ENCODE data around the gene KCNIP3.

Gene KCNIP3

GRCh38 chr2:95275151-95275515 lies 22.0 kb upstream of the KCNIP3 start:
- DNase-seq, result no peak

- DNase-seq, result no peak
Measured at GRCh38 chr2:95275601-95276243, 21.4 kb upstream of the KCNIP3 start.

- DNase-seq, result no peak
Measured at GRCh38 chr2:95276244-95276887, 20.8 kb upstream of the KCNIP3 start.

GRCh38 chr2:95276888-95277245 lies 20.3 kb upstream of the KCNIP3 start:
- no peak for DNase-seq

GRCh38 chr2:95277246-95277906 lies 19.8 kb upstream of the KCNIP3 start:
- no peak for DNase-seq

- no peak for DNase-seq
Measured at GRCh38 chr2:95278051-95278471, 19.1 kb upstream of the KCNIP3 start.

GRCh38 chr2:95278637-95279225 lies 18.4 kb upstream of the KCNIP3 start:
- no peak for DNase-seq

- no peak for DNase-seq
Measured at GRCh38 chr2:95279435-95280035, 17.6 kb upstream of the KCNIP3 start.

GRCh38 chr2:95281071-95281470 lies 16.1 kb upstream of the KCNIP3 start:
- no peak for DNase-seq

- DNase-seq, result no peak
Measured at GRCh38 chr2:95281786-95282185, 15.4 kb upstream of the KCNIP3 start.

GRCh38 chr2:95282458-95282857 lies 14.7 kb upstream of the KCNIP3 start:
- no peak for DNase-seq

GRCh38 chr2:95283562-95283961 lies 13.6 kb upstream of the KCNIP3 start:
- DNase-seq, result no peak

GRCh38 chr2:95284886-95285541 lies 12.1 kb upstream of the KCNIP3 start:
- no peak for DNase-seq

- no peak for DNase-seq
Measured at GRCh38 chr2:95285542-95285932, 11.6 kb upstream of the KCNIP3 start.

- no peak for DNase-seq
Measured at GRCh38 chr2:95287336-95287735, 9.8 kb upstream of the KCNIP3 start.

GRCh38 chr2:95287806-95288205 lies 9.3 kb upstream of the KCNIP3 start:
- no peak for DNase-seq

- no peak for DNase-seq
Measured at GRCh38 chr2:95289253-95289652, 7.9 kb upstream of the KCNIP3 start.

GRCh38 chr2:95291222-95291621 lies 5.9 kb upstream of the KCNIP3 start:
- no peak for DNase-seq

- DNase-seq, result no peak
Measured at GRCh38 chr2:95292623-95293260, 4.4 kb upstream of the KCNIP3 start.

GRCh38 chr2:95294579-95295250 lies 2.4 kb upstream of the KCNIP3 start:
- no peak for DNase-seq

- no peak for DNase-seq
Measured at GRCh38 chr2:95295376-95295775, 1.8 kb upstream of the KCNIP3 start.

GRCh38 chr2:95296011-95296410 lies 1.1 kb upstream of the KCNIP3 start:
- no peak for DNase-seq
